Coronary artery (tissue), 2 donors: Measurements from ENCODE around the gene TMPRSS4.

Experiments used
- DNase-seq: peaks from one replicate; pipeline ENCODE4 v3.0.0-alpha.2; 2017; ENCODE audit warnings: low spot score
- H3K27ac ChIP-seq, 2 donors: fragments of 200-600 bp; sonication (generic); one replicate each; pipeline ENCODE4 v1.5.1; 2016 to 2019
- H3K4me3 ChIP-seq: fragments of 200-600 bp; sonication (generic); 2 replicates; pipeline ENCODE4 v1.5.1; 2016; ENCODE audit warnings: mild to moderate bottlenecking, moderate library complexity
- TF ChIP-seq, protein P1 (sequence below): fragments of 200-600 bp; sonication (generic); IDR thresholded peaks from one replicate; pipeline ENCODE4 v1.5.1; 2019; ENCODE audit warnings: antibody characterized with exemption

The TMPRSS4 gene

DNA sequence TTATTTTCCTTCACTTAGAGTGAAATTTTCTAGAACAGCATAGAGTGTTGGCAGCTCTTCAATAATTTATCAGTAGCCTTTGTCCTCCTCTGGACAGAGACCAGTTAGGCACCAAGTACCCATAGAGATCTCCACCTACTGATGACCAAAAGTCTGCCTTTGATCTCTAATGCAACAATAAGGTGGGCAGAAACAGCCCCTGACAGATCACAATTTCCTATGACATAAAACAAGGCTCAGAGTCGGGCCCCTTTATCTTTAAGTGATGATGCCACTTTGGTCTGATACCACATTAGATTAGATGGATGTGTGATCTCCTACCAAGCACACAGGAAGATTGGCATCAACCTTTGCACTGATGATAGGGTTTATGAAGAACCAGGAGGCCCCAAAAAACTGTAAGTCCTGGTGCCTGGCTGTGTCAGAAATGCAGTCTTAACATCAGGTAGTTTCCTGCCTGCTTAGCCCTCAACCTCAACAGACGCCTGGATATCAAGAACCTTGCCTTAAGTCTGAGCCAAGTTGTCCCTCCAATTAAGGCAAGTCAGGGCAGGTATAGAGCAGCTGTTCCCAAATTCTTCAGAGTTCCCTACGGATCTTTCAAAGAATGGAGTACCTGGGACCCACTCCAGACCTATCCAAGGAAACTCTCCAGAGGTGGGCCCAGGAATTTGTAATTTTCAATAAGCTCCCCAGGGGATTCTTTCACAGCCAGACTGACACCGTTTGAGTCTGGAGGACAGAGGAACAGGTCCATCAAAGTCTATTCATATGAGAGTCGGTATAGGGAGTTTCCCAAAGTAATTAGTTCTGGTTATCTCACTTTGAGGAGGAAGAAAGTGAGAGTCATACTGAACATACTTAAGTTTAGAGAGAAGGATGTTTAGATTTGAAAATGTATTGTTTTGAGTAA is 30.6 kb upstream of the TMPRSS4 start:
- no peak overlapping the region for H3K27ac ChIP-seq
- TF ChIP-seq, protein P1, sequence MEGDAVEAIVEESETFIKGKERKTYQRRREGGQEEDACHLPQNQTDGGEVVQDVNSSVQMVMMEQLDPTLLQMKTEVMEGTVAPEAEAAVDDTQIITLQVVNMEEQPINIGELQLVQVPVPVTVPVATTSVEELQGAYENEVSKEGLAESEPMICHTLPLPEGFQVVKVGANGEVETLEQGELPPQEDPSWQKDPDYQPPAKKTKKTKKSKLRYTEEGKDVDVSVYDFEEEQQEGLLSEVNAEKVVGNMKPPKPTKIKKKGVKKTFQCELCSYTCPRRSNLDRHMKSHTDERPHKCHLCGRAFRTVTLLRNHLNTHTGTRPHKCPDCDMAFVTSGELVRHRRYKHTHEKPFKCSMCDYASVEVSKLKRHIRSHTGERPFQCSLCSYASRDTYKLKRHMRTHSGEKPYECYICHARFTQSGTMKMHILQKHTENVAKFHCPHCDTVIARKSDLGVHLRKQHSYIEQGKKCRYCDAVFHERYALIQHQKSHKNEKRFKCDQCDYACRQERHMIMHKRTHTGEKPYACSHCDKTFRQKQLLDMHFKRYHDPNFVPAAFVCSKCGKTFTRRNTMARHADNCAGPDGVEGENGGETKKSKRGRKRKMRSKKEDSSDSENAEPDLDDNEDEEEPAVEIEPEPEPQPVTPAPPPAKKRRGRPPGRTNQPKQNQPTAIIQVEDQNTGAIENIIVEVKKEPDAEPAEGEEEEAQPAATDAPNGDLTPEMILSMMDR, result no peak

GRCh38 chr11:118046964-118047700 is 29.7 kb upstream of the TMPRSS4 start:
- TF ChIP-seq, protein P1, result no peak
- H3K4me3 ChIP-seq, result no peak overlapping the region
- no peak for DNase-seq
- no peak overlapping the region for H3K27ac ChIP-seq

More for the DNA sequence above, 30.6 kb upstream of the TMPRSS4 start:
- no peak for DNase-seq
- no peak overlapping the region for H3K4me3 ChIP-seq

- DNase-seq, result no peak
- Histone ChIP-seq H3K27ac (no peak overlapping the region), H3K4me3 (no peak overlapping the region)
- TF ChIP-seq, protein P1, result no peak
These were observed 29.1 kb upstream of the TMPRSS4 start for GRCh38 chr11:118047749-118048148.

DNA sequence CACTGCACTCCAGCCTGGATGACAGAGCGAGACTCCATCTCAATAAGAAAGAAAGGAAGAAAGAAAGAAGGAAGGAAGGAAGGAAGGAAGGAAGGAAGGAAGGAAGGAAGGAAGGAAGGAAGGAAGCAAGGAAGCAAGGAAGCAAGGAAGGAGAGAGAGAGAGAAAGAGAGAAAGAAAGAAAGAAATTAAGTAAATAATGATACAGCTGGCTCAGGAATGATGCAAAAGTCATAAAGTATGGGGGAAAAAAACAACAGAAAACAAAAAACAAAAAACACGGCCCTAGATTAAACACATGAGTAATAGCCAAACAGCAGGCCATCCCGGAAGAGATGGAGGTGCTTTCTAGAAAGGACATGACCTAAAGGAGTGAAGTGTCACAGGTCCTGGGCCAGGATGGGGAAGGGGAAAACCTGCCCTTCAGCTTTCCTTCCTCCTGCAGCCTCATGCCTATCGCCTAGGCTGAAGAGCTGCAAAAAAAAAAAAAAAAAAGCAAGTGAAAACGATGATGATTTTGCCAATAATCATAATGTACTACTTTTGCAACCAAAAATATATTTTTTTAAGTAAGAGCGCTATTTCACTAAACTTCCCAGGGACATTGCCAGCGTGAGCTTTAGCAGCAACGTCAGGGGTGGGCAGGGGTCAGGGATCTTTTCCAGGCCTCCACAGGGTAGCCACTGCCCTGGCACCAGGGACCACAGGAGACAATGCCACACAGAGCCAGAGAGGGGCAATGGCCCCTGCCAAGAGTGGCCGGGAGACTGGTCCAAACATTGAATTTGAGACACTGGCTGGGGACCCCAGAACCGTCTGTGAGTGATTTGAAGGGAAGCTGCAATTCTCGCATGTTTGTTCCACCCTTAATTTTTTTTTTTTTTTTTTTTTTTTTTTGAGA is 28.2 kb upstream of the TMPRSS4 start:
- H3K4me3 ChIP-seq, result no peak overlapping the region
- TF ChIP-seq, protein P1, result no peak
- H3K27ac ChIP-seq, result no peak overlapping the region
- no peak for DNase-seq

DNA sequence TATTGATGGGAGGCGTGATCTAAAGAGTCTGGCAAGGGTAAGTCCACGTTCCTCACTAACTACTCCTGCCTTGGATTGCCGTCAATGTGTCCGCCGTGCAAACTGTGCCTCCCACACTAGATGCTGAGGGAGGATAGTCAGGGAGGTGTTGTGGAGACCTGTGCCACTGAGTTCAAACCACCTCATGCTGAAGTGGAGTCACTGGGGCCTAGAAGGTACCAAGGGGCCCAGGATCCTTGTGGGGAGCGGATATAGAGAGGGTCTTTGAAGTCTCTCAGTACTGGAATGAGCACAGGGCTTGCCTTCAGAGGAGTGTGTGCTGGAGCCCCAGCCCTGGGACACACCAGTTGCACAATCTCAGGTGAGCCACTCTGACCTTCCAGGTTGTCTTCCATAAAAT is 27.1 kb upstream of the TMPRSS4 start:
- TF ChIP-seq, protein P1, result no peak
- Histone ChIP-seq H3K4me3 (no peak overlapping the region), H3K27ac (no peak overlapping the region)
- DNase-seq, result no peak

DNA sequence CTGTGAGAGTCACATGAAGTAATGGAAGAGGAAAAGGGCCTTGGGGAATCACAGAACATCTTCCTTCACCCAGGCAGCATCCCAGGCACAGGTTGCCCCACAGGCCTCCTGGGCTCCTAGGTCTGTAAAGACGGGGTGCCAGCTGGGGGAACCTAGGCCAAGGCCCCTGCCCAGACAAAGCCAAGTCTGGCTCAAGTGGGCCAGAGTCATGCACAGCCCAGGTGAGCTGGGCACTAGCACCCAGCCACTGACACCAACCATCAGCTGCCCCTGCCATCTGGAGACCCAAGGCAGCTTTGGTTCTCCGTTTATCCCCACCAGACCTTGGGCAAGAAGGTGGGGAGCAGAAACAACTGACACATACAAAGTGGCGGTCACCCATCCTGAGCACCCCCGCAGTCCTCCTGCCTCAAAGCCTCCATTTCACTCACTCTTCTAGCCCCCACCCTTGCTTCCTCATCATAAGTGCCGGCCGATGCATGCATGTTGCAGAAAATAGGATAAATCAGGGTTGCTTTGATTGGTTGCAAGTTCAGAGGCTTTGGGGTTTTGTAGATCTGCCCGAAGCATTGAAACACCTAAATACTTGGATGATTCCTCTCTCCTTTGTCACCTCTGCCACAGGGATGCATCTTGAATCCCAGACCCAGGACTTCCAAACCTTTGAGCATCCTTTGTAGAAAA is 26.5 kb upstream of the TMPRSS4 start:
- no peak for DNase-seq
- TF ChIP-seq, protein P1, result no peak
- H3K27ac ChIP-seq, result no peak overlapping the region
- H3K4me3 ChIP-seq, result no peak overlapping the region
